HEK293 (cell line): ENCODE data around the gene TRAM2.

ENCODE experiments used
- YY1 ChIP-seq: fragments of 450-650 bp; formaldehyde crosslinking; IDR thresholded peaks from 2 replicates; pipeline ENCODE4 v1.5.1; 2018; ENCODE audit warnings: missing biosample characterization, missing genetic modification characterization
- ZNF701 ChIP-seq: fragments of 450-650 bp; formaldehyde crosslinking; IDR thresholded peaks from 2 replicates; pipeline ENCODE4 v1.5.1; 2016; ENCODE audit warnings: missing biosample characterization, missing genetic modification characterization
- TF ChIP-seq, protein P1 (sequence below): fragments of 450-650 bp; formaldehyde crosslinking; IDR thresholded peaks from 2 replicates; pipeline ENCODE4 v1.5.1; 2016; ENCODE audit warnings: missing biosample characterization, missing genetic modification characterization

DNA sequence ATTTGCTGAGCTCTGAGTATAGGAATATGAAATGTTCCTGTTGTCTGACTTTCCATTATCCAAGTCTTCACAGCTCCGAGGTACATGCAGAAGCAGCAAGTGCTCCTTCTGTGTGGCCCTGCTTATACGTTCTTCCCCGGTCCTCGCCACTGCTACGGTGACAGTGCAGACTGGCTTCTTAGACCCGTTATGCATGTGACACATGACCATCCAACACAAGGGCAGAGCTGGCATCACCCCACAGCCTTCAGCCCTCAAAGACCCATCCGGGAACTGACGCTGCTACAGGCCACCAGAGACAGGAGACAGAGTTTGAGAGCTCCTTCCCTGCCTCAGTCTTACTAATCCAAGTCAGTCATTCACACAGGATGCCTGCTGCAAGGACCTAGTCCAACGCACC lies 70.4 kb downstream of the TRAM2 start:
- TF ChIP-seq, protein P1, sequence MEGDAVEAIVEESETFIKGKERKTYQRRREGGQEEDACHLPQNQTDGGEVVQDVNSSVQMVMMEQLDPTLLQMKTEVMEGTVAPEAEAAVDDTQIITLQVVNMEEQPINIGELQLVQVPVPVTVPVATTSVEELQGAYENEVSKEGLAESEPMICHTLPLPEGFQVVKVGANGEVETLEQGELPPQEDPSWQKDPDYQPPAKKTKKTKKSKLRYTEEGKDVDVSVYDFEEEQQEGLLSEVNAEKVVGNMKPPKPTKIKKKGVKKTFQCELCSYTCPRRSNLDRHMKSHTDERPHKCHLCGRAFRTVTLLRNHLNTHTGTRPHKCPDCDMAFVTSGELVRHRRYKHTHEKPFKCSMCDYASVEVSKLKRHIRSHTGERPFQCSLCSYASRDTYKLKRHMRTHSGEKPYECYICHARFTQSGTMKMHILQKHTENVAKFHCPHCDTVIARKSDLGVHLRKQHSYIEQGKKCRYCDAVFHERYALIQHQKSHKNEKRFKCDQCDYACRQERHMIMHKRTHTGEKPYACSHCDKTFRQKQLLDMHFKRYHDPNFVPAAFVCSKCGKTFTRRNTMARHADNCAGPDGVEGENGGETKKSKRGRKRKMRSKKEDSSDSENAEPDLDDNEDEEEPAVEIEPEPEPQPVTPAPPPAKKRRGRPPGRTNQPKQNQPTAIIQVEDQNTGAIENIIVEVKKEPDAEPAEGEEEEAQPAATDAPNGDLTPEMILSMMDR: no peak
- no peak for TF ChIP-seq YY1 (tag by site-specific recombination)
- no peak for TF ChIP-seq ZNF701
